A673 (cell line): ENCODE measurements around the gene MYLK4.

Source experiments
- EZH2 ChIP-seq: fragments of 200-600 bp; sonication (generic); IDR thresholded peaks from 2 replicates; pipeline ENCODE4 v1.6.1; 2017; ENCODE audit warnings: borderline replicate concordance, low read depth, mild to moderate bottlenecking, mixed read lengths, antibody characterized with exemption, low read length; ENCODE audit not compliant: poor library complexity, severe bottlenecking
- TF ChIP-seq, protein P1 (sequence below): fragments of 300-800, 200-600 bp; sonication (generic); conservative IDR thresholded peaks from 2 replicates; pipeline ENCODE4 v1.5.1; 2017; ENCODE audit warnings: low read depth, mild to moderate bottlenecking, antibody characterized with exemption, low read length, moderate library complexity, mixed read lengths

DNA sequence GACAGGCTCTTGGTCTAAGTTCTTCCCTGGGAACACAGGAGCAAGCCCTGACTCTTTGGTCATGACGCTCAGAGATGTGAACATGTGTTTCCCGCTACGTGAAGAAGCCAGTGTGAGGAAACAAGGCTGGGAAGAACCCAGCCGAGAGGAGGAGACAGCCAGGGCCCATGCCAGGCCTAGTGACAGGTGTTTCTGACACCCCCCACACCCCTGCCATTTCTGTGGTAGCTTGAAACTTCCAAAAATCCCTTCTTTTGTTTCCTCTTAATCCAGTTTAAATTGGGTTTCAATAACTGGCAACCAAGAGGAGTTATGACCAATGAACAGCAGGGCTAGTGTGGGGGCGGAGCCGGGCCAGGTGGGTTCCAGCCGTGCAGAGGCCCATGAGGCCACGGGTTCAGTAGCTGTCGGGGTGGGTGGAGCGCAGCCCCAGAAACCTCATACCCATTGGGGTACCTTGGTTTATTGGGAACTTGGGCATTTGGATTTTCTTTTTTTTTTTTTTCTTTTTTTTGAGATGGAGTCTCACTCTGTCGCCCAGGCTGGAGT is 47.9 kb upstream of the MYLK4 start:
- TF ChIP-seq, protein P1, sequence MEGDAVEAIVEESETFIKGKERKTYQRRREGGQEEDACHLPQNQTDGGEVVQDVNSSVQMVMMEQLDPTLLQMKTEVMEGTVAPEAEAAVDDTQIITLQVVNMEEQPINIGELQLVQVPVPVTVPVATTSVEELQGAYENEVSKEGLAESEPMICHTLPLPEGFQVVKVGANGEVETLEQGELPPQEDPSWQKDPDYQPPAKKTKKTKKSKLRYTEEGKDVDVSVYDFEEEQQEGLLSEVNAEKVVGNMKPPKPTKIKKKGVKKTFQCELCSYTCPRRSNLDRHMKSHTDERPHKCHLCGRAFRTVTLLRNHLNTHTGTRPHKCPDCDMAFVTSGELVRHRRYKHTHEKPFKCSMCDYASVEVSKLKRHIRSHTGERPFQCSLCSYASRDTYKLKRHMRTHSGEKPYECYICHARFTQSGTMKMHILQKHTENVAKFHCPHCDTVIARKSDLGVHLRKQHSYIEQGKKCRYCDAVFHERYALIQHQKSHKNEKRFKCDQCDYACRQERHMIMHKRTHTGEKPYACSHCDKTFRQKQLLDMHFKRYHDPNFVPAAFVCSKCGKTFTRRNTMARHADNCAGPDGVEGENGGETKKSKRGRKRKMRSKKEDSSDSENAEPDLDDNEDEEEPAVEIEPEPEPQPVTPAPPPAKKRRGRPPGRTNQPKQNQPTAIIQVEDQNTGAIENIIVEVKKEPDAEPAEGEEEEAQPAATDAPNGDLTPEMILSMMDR: no peak
- TF ChIP-seq EZH2: no peak
